Measurements from ENCODE around the gene PCCA. TPM values are rescaled to one million over a fixed set of nuclear protein-coding genes. Genes with fewer than 3 reads are reported as not detected.

PCCA gene
- total and polyA plus RNA-seq, 2 of the 13 experiments (the other 11 are each of a cell fraction or from before 2014, with no cell fraction given) = 15.0 to 32.2 TPM

- TF ChIP-seq SIX1 (CRISPR knock-in tag; IDR thresholded peaks at IDR 0.05; ENCODE audit: borderline replicate concordance) (peak; percentile 43; the same call in 1 of the 2 replicates), THAP7 (CRISPR knock-in tag; IDR thresholded peaks at IDR 0.05) (no peak), ZBTB37 (CRISPR knock-in tag; IDR thresholded peaks at IDR 0.05) (no peak), SOX13 (IDR thresholded peaks at IDR 0.05) (peak; percentile 97), SOX13 (CRISPR knock-in tag; conservative IDR thresholded peaks at IDR 0.05 in 1 of 2, IDR thresholded peaks at IDR 0.05 in 1 of 2) (peak in 1 of 2 experiments; percentile 100; a peak in 2 of 4 replicates), NR3C1 (CRISPR knock-in tag; IDR thresholded peaks at IDR 0.05) (no peak), JARID2 (CRISPR knock-in tag; IDR thresholded peaks at IDR 0.05; ENCODE audit: insufficient replicate concordance) (no peak), HMGXB4 (CRISPR knock-in tag; IDR thresholded peaks at IDR 0.05; ENCODE audit: borderline replicate concordance in 1 of 2, low read depth in 1 of 2) (no peak), SATB2 (CRISPR knock-in tag; IDR thresholded peaks at IDR 0.05) (no peak), NAIF1 (CRISPR knock-in tag; IDR thresholded peaks at IDR 0.05; ENCODE audit: borderline replicate concordance) (no peak), CENPBD1 (CRISPR knock-in tag; IDR thresholded peaks at IDR 0.05; ENCODE audit: borderline replicate concordance, low read depth) (no peak), ZNF629 (CRISPR knock-in tag; conservative IDR thresholded peaks at IDR 0.05) (no peak), EP300 (IDR thresholded peaks at IDR 0.05; ENCODE audit: low read depth in 2 of 2, low read length in 2 of 2) (peak; percentile 85 to 91; a peak in 3 of 4 replicates), EP300 (CRISPR knock-in tag; IDR thresholded peaks at IDR 0.05; ENCODE audit: borderline replicate concordance) (peak; percentile 87; the same call in 1 of the 2 replicates), FOXC1 (CRISPR knock-in tag; IDR thresholded peaks at IDR 0.05; ENCODE audit: borderline replicate concordance) (no peak), ZMYM3 (CRISPR knock-in tag; IDR thresholded peaks at IDR 0.05) (no peak), ZNF12 (CRISPR knock-in tag; IDR thresholded peaks at IDR 0.05) (no peak), REPIN1 (CRISPR knock-in tag; IDR thresholded peaks at IDR 0.05; ENCODE audit: borderline replicate concordance, low read depth) (no peak), NR2C2 (CRISPR knock-in tag; IDR thresholded peaks at IDR 0.05; ENCODE audit: borderline replicate concordance) (peak; percentile 52; the same call in 1 of the 2 replicates), NFKBIZ (CRISPR knock-in tag; IDR thresholded peaks at IDR 0.05) (peak; percentile 75; the same call in 1 of the 2 replicates), TFDP1 (CRISPR knock-in tag; IDR thresholded peaks at IDR 0.05; ENCODE audit: borderline replicate concordance) (no peak), TRIM22 (IDR thresholded peaks at IDR 0.05) (no peak)
Observed at GRCh38 chr13:100314132-100314910, 225.4 kb downstream of the PCCA start (continued).
